ENCODE data around the gene FNBP1.
"Not testable (repeated sequence)": the region's sequence is repeated elsewhere in the genome, so short reads cannot be mapped to it uniquely, and the experiment has no call there.

The FNBP1 gene

GRCh38 chr9:129910628-129911567 lies 132.1 kb downstream of the FNBP1 start:
- no peak for DNase-seq

- no peak for DNase-seq
Observed at GRCh38 chr9:129909851-129910250, 133.1 kb downstream of the FNBP1 start.

- DNase-seq = no peak
Observed at GRCh38 chr9:129908906-129909305, 134.1 kb downstream of the FNBP1 start.

- no peak for DNase-seq
Observed at GRCh38 chr9:129907201-129907600, 135.8 kb downstream of the FNBP1 start.

GRCh38 chr9:129906298-129906697 lies 136.7 kb downstream of the FNBP1 start:
- no peak for DNase-seq

GRCh38 chr9:129904734-129905133 lies 138.3 kb downstream of the FNBP1 start:
- no peak for DNase-seq

- no peak for DNase-seq
Observed at GRCh38 chr9:129902740-129903134, 140.3 kb downstream of the FNBP1 start.

GRCh38 chr9:129901993-129902739 lies 140.8 kb downstream of the FNBP1 start:
- peak; percentile 16 for DNase-seq

GRCh38 chr9:129900263-129901027 lies 142.5 kb downstream of the FNBP1 start:
- no peak for DNase-seq

DNA sequence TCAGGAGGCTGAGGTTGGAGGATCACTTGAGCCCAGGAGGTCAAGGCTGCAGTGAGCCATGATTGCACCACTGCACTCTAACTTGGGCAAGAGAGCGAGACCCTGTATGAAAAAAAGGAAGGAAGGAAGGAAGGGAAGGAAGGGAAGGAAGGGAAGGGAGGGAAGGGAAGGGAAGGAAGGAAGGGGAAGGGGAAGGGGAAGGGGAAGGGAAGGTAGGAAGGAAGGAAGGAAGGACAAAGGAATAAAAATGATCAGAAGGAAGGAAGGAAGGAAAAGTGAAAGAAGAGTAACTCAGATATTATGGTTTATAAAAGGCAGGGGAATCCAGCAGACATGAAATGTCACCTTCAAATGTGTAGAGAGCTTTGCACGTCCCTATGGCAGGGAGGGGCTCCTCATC lies 143.4 kb downstream of the FNBP1 start:
- no peak for DNase-seq

- no peak for DNase-seq
Observed at GRCh38 chr9:129898185-129898584, 144.8 kb downstream of the FNBP1 start.

DNA sequence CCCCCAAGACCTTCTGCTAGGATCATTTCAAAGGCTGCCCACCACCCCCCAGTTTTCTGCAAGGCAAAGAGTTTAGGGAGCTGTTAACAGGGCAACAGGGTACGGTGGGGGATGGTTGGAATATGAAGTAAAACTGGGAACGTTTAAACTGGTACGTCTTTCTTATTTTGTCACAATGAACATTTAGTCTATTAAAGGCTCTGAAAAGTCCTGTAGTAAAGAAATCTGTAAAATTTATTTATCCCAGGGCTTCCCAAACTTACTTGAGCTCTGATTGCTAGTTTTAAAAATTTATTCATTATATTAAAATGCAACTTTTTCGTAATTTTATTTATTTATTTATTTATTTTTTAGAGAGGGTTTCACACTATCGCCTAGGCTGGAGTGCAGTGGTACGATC lies 145.7 kb downstream of the FNBP1 start:
- DNase-seq = no peak

GRCh38 chr9:129895376-129896268 lies 147.4 kb downstream of the FNBP1 start:
- DNase-seq = no peak

GRCh38 chr9:129894120-129894823 lies 148.7 kb downstream of the FNBP1 start:
- DNase-seq = no peak

DNA sequence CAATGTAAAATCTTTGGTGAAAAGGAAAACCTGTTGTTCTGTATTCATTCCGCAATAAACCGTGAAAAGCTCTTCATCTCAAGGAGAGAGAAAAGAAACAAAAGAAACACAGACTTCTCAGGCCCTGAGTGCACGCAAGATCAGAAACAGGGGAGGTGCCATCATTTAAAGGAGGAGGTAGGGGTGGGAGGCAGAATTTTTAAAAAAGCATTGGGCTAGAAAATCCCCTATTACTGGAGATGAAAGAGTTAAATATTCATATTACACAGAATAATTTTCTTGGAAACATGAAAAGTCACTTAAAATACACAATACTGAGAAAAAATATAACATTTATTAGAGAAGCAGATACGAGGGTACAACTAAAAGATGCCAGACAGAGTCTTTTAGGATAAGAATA lies 151.4 kb downstream of the FNBP1 start:
- no peak for DNase-seq

- not testable (repeated sequence) for DNase-seq
Observed at GRCh38 chr9:129890718-129891299, 152.2 kb downstream of the FNBP1 start.

- DNase-seq = no peak
Observed at GRCh38 chr9:129889941-129890717, 152.9 kb downstream of the FNBP1 start.

GRCh38 chr9:129889122-129889940 lies 153.7 kb downstream of the FNBP1 start:
- DNase-seq = no peak
